ENCODE measurements around the gene TGFB2. TPM values are rescaled to one million over a fixed set of nuclear protein-coding genes. Genes with fewer than 3 reads are reported as not detected.
A peak's percentile ranks its signal among the peaks of the same experiment; 100 is the strongest.

Gene TGFB2
- total and polyA plus RNA-seq, 8 donors: 0.35 to 13.6 (median 2.3) TPM; not detected in 1

DNA sequence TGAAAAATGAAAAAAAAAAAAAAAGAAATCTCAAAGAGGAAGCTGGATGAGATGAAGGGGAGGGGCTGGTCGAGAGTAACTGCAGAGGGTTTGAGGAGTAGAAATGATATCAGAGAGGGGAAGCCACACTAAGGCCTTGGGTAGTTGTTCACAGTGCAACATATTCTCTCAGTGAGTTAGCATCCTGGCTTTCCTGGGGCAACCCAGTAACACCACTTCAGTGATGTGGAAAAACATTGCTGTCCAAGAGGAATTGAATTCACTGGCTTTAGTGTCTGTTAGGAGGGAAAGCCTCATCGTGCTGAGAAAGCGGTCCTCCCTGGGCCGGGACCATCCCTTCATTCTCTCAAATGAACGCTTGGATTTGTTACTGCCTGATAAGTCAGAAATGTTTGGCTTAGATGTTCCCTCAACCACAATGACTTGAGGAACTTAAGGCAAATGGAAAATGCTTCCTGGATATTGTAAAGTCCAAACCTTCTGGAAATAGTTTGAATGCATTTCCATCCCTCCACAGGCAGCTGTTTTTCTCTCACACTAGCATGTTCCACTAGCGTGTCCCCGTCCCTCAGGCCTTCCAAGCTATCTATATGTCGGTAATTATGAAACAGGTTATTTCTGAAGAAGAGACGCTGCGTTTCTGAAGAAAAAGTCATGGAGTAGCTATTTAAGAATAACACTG, 12.2 kb downstream of the TGFB2 start:
- Histone ChIP-seq H3K4me1 (peaks cover 0 to 16% (median 0%) of the 10 kb centered on the region in 4 donors), H3K36me3 (no peaks in the 10 kb centered on the region), H3K9me3 (no peaks in the 10 kb centered on the region), H3K4me3 (no peak overlapping the region), H3K27ac (no peak overlapping the region), H3K27me3 (no peaks in the 10 kb centered on the region)
- TF ChIP-seq, protein P1, sequence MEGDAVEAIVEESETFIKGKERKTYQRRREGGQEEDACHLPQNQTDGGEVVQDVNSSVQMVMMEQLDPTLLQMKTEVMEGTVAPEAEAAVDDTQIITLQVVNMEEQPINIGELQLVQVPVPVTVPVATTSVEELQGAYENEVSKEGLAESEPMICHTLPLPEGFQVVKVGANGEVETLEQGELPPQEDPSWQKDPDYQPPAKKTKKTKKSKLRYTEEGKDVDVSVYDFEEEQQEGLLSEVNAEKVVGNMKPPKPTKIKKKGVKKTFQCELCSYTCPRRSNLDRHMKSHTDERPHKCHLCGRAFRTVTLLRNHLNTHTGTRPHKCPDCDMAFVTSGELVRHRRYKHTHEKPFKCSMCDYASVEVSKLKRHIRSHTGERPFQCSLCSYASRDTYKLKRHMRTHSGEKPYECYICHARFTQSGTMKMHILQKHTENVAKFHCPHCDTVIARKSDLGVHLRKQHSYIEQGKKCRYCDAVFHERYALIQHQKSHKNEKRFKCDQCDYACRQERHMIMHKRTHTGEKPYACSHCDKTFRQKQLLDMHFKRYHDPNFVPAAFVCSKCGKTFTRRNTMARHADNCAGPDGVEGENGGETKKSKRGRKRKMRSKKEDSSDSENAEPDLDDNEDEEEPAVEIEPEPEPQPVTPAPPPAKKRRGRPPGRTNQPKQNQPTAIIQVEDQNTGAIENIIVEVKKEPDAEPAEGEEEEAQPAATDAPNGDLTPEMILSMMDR (IDR thresholded peaks at IDR 0.05): no peak
- no peak for TF ChIP-seq POLR2AphosphoS5 (IDR thresholded peaks at IDR 0.05)
- TF ChIP-seq POLR2A (IDR thresholded peaks at IDR 0.05): no peak
- TF ChIP-seq EP300 (IDR thresholded peaks at IDR 0.05): no peak
- WGBS, 5 donors: 72 to 83% (median 78%) methylated on average over 10 of the region's 10 CpGs
- intact Hi-C loops (cut with DNase I; ENCODE audit: low total_unique reads): no loop called here
- DNase-seq: no peak

DNA sequence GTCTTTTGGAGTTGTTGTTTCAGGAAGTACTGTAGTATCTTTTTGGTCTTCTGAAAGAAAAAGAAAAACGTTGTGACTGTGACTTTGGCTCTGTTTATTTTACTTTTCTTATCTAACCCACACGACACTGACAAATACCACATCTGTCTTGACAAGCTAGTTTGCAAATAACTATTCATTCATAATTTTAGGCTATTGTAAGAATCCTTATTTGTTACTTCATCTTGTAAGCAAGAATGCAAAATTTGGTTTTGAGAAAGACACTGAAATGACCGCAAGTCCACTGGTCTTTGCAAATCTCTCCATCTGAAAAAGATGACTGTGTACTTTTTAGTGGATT, 12.7 kb downstream of the TGFB2 start:
- no peak overlapping the region for H3K4me3 ChIP-seq
- TF ChIP-seq POLR2AphosphoS5 (IDR thresholded peaks at IDR 0.05) (no peak), EP300 (IDR thresholded peaks at IDR 0.05) (no peak), POLR2A (IDR thresholded peaks at IDR 0.05) (no peak)
- TF ChIP-seq, protein P1 (IDR thresholded peaks at IDR 0.05): no peak
- no peaks in the 10 kb centered on the region for H3K36me3 ChIP-seq
- intact Hi-C loops (cut with DNase I; ENCODE audit: low total_unique reads): no loop called here
- H3K27ac ChIP-seq: no peak overlapping the region
- H3K27me3 ChIP-seq: no peaks in the 10 kb centered on the region
- WGBS, 5 donors: 41 to 59% (median 53%) methylated on average over 3 of the region's 3 CpGs
- DNase-seq: no peak
- H3K4me1 ChIP-seq: peaks cover 0 to 15% (median 0%) of the 10 kb centered on the region in 4 donors
- no peaks in the 10 kb centered on the region for H3K9me3 ChIP-seq

DNA sequence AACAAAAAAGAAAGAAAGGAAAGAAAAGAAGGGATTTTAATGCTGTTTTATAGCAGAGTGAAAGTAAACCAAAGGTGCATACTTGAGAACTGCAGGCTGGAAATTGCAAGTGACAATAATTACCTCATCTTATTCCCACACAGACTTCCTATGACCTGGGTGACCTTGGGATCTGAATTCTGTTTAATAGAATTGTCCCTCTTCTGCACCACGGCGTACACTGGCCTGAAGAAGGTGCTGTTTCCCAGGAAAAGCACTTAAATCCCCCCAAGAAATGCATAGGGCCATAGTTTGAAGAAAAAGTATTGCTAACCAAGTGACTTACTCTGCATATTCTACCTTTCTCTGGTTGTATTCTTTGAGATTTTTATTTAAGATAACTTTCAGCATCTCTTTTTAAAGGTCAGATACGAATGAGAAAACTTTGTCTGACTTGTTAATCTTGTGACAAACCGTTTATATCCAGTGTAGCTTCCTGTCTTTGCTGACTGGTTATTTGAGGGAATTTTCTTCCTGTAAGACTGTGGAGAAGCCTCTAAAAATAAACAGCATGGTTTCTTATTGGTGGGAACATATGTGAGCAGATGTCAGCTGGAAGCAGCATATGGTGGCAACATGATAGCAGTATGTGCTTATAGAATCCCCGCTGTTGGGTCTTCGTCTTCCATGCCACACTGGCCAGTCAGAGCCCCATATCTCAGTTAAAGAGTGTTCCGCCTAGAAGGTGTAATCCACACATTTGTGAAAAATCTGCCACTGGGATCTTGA, 16.3 kb downstream of the TGFB2 start:
- 65 to 73% (median 68%) methylated on average over 7 of the region's 7 CpGs for WGBS, 5 donors
- TF ChIP-seq, protein P1 (IDR thresholded peaks at IDR 0.05): peak in 1 of 7 experiments; percentile 16
- no peak for TF ChIP-seq POLR2AphosphoS5 (IDR thresholded peaks at IDR 0.05)
- intact Hi-C loops (cut with DNase I; ENCODE audit: low total_unique reads): no loop called here

DNA sequence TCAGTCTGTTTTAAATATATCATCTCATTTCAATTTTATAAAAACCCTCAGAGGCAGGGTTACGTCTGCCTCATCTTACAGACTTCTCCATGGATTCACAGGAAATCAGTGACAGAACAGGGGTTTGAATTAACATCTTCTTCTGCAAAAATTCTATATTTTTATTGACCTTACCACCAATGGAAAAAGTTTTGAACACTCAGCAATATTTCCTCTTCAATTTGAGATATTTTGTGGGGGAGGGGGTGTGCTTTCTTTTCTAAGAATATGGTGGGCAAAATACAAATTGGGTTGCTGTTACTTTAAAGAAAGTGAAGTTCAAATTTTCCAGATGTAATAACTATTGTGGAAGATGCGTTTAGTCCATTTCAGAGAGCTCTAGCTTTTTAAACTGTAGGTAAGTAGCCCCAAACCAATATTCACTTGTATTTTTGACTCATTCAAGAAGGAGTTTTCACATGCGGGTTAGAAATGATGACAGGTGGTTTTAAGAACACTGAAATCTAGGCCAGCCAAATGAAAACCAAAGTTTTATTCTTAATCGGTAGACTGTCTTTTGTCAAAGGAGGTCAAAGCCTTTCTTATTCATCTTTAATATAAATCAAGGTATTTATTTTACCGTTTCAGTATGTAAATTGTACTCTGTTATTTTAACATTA, 17.4 kb downstream of the TGFB2 start:
- H3K27me3 ChIP-seq: no peaks in the 10 kb centered on the region
- H3K27ac ChIP-seq: peak overlapping the region in 1 of 5 donors; percentile 10
- H3K36me3 ChIP-seq: no peaks in the 10 kb centered on the region
- WGBS, 5 donors: 72 to 84% (median 82%) methylated on average over 5 of the region's 5 CpGs
- peaks cover 16 to 53% (median 32%) of the 10 kb centered on the region in 4 donors for H3K4me1 ChIP-seq
- intact Hi-C loops (cut with DNase I; ENCODE audit: low total_unique reads): no loop called here
- no peak for TF ChIP-seq POLR2AphosphoS5 (IDR thresholded peaks at IDR 0.05)
- TF ChIP-seq, protein P1 (IDR thresholded peaks at IDR 0.05): no peak
- no peak for TF ChIP-seq POLR2A (IDR thresholded peaks at IDR 0.05)
- TF ChIP-seq EP300 (IDR thresholded peaks at IDR 0.05): no peak
- no peaks in the 10 kb centered on the region for H3K9me3 ChIP-seq
- no peak overlapping the region for H3K4me3 ChIP-seq
- no peak for DNase-seq

More for the DNA sequence above, 16.3 kb downstream of the TGFB2 start:
- Histone ChIP-seq H3K4me1 (peaks cover 8 to 46% (median 21%) of the 10 kb centered on the region in 4 donors), H3K27ac (peak overlapping the region in 1 of 5 donors; percentile 10), H3K36me3 (no peaks in the 10 kb centered on the region), H3K27me3 (no peaks in the 10 kb centered on the region), H3K9me3 (no peaks in the 10 kb centered on the region), H3K4me3 (no peak overlapping the region)
- peak in 1 of 2 donors; percentile 65 for DNase-seq

All from stomach (tissue), 9 donors.